ENCODE results near the gene RNF220.

Gene RNF220

DNA sequence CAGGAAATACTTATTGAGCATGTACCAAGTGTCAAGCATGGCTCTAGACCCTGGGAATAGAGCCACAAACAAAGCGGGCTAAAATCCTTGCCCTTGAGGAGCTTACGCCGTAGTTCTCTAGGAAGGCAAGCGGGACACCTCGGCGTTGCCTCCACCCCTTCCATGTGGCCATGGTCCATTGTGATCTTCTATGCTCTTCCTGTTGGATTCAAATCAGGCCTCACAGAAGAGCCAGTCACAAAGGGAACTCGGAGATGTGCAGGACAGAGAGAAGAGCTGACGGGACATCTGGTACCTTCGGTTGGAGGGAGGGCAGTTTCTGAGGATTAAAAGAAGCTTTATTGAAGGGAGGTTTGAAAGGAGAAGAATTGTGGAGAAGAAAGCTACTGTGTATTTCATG lies 139.9 kb downstream of the RNF220 start:
- Histone ChIP-seq H3K36me3 (ENCODE audit: control insufficient read depth, low read length) (no peaks in the 10 kb centered on the region), H4K20me1 (ENCODE audit: control insufficient read depth, insufficient read depth, low read depth, low read length) (no peaks in the 10 kb centered on the region), H3K79me2 (ENCODE audit: control insufficient read depth, low read length) (no peaks in the 10 kb centered on the region), H3F3A (ENCODE audit: control insufficient read depth, insufficient read depth) (no peaks in the 10 kb centered on the region), H3K27ac (ENCODE audit: low read depth, low read length) (no peak overlapping the region), H3K9me2 (replicated peaks; ENCODE audit: control insufficient read depth, low read length) (no peaks in the 10 kb centered on the region), H3K4me2 (ENCODE audit: low read length) (no peak overlapping the region), H3K9me3 (ENCODE audit: control insufficient read depth, insufficient read depth, low read length) (no peaks in the 10 kb centered on the region), H3K4me3 (ENCODE audit: low read length) (no peak overlapping the region), H3K4me1 (ENCODE audit: control insufficient read depth, low read length) (no peaks in the 10 kb centered on the region), H3K27me3 (ENCODE audit: control insufficient read depth, low read length) (peaks cover 3% of the 10 kb centered on the region)
- TF ChIP-seq, protein P1, sequence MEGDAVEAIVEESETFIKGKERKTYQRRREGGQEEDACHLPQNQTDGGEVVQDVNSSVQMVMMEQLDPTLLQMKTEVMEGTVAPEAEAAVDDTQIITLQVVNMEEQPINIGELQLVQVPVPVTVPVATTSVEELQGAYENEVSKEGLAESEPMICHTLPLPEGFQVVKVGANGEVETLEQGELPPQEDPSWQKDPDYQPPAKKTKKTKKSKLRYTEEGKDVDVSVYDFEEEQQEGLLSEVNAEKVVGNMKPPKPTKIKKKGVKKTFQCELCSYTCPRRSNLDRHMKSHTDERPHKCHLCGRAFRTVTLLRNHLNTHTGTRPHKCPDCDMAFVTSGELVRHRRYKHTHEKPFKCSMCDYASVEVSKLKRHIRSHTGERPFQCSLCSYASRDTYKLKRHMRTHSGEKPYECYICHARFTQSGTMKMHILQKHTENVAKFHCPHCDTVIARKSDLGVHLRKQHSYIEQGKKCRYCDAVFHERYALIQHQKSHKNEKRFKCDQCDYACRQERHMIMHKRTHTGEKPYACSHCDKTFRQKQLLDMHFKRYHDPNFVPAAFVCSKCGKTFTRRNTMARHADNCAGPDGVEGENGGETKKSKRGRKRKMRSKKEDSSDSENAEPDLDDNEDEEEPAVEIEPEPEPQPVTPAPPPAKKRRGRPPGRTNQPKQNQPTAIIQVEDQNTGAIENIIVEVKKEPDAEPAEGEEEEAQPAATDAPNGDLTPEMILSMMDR (IDR thresholded peaks at IDR 0.05; ENCODE audit: low read depth, low read length, poor library complexity, severe bottlenecking): no peak
- TF ChIP-seq EZH2phosphoT487 (IDR thresholded peaks at IDR 0.05; ENCODE audit: borderline replicate concordance, low read length): no peak

DNA sequence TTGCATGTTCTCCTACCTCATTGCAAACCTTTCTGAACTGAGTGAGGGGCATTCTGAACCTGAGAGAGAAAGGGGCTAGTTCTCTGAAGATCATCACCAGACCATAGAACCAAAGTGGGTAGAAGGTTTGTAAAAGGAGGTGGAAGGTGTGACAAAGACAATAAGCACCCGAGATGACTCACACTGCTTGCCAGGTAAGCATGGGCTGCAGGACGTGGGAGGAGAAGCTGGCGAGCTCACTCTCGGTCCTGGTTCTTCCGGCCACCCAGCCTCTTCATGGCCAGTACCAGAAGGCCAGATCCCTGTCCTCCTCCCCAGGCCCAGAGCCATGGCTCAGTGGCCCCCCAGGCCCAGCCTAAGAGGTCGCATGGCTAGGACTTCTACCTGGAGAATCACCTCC lies 140.9 kb downstream of the RNF220 start:
- no peaks in the 10 kb centered on the region for H3F3A ChIP-seq (ENCODE audit: control insufficient read depth, insufficient read depth)
- no peak overlapping the region for H3K4me3 ChIP-seq (ENCODE audit: low read length)
- peaks cover 5% of the 10 kb centered on the region for H3K27me3 ChIP-seq (ENCODE audit: control insufficient read depth, low read length)
- H3K27ac ChIP-seq (ENCODE audit: low read depth, low read length): no peak overlapping the region
- H3K4me1 ChIP-seq (ENCODE audit: control insufficient read depth, low read length): no peaks in the 10 kb centered on the region
- no peaks in the 10 kb centered on the region for H3K36me3 ChIP-seq (ENCODE audit: control insufficient read depth, low read length)
- no peaks in the 10 kb centered on the region for H3K9me3 ChIP-seq (ENCODE audit: control insufficient read depth, insufficient read depth, low read length)
- H3K4me2 ChIP-seq (ENCODE audit: low read length): no peak overlapping the region
- H3K79me2 ChIP-seq (ENCODE audit: control insufficient read depth, low read length): no peaks in the 10 kb centered on the region
- no peaks in the 10 kb centered on the region for H4K20me1 ChIP-seq (ENCODE audit: control insufficient read depth, insufficient read depth, low read depth, low read length)
- H3K9me2 ChIP-seq (replicated peaks; ENCODE audit: control insufficient read depth, low read length): no peaks in the 10 kb centered on the region
- TF ChIP-seq, protein P1 (IDR thresholded peaks at IDR 0.05; ENCODE audit: low read depth, low read length, poor library complexity, severe bottlenecking): no peak
- no peak for TF ChIP-seq EZH2phosphoT487 (IDR thresholded peaks at IDR 0.05; ENCODE audit: borderline replicate concordance, low read length)

DNA sequence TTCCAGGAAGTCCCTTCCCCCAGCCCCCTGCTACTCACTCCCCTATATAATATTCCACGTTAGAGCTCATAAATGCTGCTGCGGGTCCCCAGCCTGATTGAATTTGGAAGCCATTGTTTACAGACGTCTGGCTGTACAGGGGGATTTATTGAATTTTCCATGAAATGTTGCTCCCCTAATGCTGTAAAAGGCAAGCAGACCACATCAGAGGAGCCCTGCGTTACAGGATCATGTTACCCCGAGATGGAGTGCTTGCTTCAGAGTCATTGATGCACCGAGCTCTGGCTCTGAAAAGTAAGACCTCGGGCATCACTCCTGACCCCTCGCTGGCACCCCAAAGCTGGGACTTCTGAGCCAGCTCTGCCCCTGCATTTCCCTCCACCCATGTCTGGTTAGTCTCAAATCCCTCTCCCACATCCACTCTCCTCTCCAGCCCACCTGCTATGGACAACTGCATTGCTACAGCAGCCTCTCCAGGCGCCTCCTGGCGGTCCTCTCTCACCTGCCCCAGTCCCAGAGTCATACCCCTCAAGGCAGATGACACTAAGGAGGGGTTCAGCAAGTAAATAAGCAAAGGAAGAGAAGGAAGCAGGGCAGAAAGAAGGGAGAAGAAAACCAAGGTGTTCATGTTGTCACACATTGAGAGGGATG lies 141.5 kb downstream of the RNF220 start:
- TF ChIP-seq EZH2phosphoT487 (IDR thresholded peaks at IDR 0.05; ENCODE audit: borderline replicate concordance, low read length): no peak
- TF ChIP-seq, protein P1 (IDR thresholded peaks at IDR 0.05; ENCODE audit: low read depth, low read length, poor library complexity, severe bottlenecking): no peak
- H3K4me3 ChIP-seq (ENCODE audit: low read length): no peak overlapping the region
- peaks cover 3% of the 10 kb centered on the region for H3K27me3 ChIP-seq (ENCODE audit: control insufficient read depth, low read length)
- H3F3A ChIP-seq (ENCODE audit: control insufficient read depth, insufficient read depth): no peaks in the 10 kb centered on the region
- no peaks in the 10 kb centered on the region for H3K36me3 ChIP-seq (ENCODE audit: control insufficient read depth, low read length)
- H3K79me2 ChIP-seq (ENCODE audit: control insufficient read depth, low read length): no peaks in the 10 kb centered on the region
- no peaks in the 10 kb centered on the region for H4K20me1 ChIP-seq (ENCODE audit: control insufficient read depth, insufficient read depth, low read depth, low read length)
- no peak overlapping the region for H3K4me2 ChIP-seq (ENCODE audit: low read length)
- H3K9me2 ChIP-seq (replicated peaks; ENCODE audit: control insufficient read depth, low read length): no peaks in the 10 kb centered on the region
- H3K9me3 ChIP-seq (ENCODE audit: control insufficient read depth, insufficient read depth, low read length): no peaks in the 10 kb centered on the region
- no peak overlapping the region for H3K27ac ChIP-seq (ENCODE audit: low read depth, low read length)
- no peaks in the 10 kb centered on the region for H3K4me1 ChIP-seq (ENCODE audit: control insufficient read depth, low read length)
